ENCODE results near the gene ANKRD31. TPM values are rescaled to one million over a fixed set of nuclear protein-coding genes. Genes with fewer than 3 reads are reported as not detected.
A peak's percentile ranks its signal among the peaks of the same experiment; 100 is the strongest.

The ANKRD31 gene
- total and polyA plus RNA-seq, 7 experiments from 2014 or later: 0.22 to 1.6 (median 0.59) TPM

GRCh38 chr5:75057561-75057960, 179.1 kb downstream of the ANKRD31 start:
- Histone ChIP-seq H3K36me3 (ENCODE audit: control insufficient read depth in 2 of 3, insufficient read depth in 3 of 3, low read length in 3 of 3) (peaks cover 0 to 2% (median 0%) of the 10 kb centered on the region in 3 experiments), H3K27ac (ENCODE audit: low read depth, low read length) (peak overlapping the region; percentile 77), H3K9me3 (ENCODE audit: control insufficient read depth in 2 of 3, low read length in 3 of 3) (no peaks in the 10 kb centered on the region), H3K4me1 (ENCODE audit: control insufficient read depth in 2 of 2, insufficient read depth in 2 of 2, low read length in 2 of 2) (peaks cover 41 to 83% of the 10 kb centered on the region in 2 donors), H3K27me3 (ENCODE audit: control insufficient read depth in 2 of 2, insufficient read depth in 2 of 2, low read length in 2 of 2) (no peaks in the 10 kb centered on the region), H3K4me3 (ENCODE audit: low read length) (no peak overlapping the region)
- Mint-ChIP-seq H3K36me3 (peaks cover 0 to 5% (median 0%) of the 10 kb centered on the region in 5 donors), H3K4me1 (peaks cover 33 to 90% (median 88%) of the 10 kb centered on the region in 7 donors), H3K27ac (peak overlapping the region in 8 of 9 donors; percentile 97 to 99 (median 98)), H3K9me3 (peaks cover 0 to 6% (median 0%) of the 10 kb centered on the region in 11 donors), H3K4me3 (peak overlapping the region in 9 of 10 donors; percentile 37 to 79 (median 75)), H3K27me3 (peaks cover 0 to 12% (median 0%) of the 10 kb centered on the region in 5 donors)
- ChIA-PET CTCF (interaction anchor here (1.4 to 4.1 kb wide), 3 partner anchors 8 to 179 kb away, joined by 3 to 23 read pairs (median 7); partner anchors contain the start of gene ANKRD31), POLR2A (interaction anchor here (0.6 to 6.1 kb wide), 13 partner anchors 7 to 280 kb away, joined by 3 to 51 read pairs (median 4); partner anchors contain the start of genes ANKRD31, GCNT4 and HMGCR)
- intact Hi-C loops (cut with micrococcal nuclease): loop anchor here (10.0 kb wide), 2 partner anchors 373 to 1117 kb away; partner anchors contain the start of gene HEXB (in 1 of the 2)
- ATAC-seq (no peak), DNase-seq (peak in 7 of 9 donors; percentile 58 to 77 (median 69))

- Histone ChIP-seq H3K27me3 (ENCODE audit: control insufficient read depth in 2 of 2, insufficient read depth in 2 of 2, low read length in 2 of 2) (no peaks in the 10 kb centered on the region), H3K9me3 (ENCODE audit: control insufficient read depth in 2 of 3, low read length in 3 of 3) (no peaks in the 10 kb centered on the region), H3K27ac (ENCODE audit: low read depth, low read length) (no peak overlapping the region), H3K36me3 (ENCODE audit: control insufficient read depth in 2 of 3, insufficient read depth in 3 of 3, low read length in 3 of 3) (peaks cover 0 to 5% (median 0%) of the 10 kb centered on the region in 3 experiments), H3K4me3 (ENCODE audit: low read length) (no peak overlapping the region), H3K4me1 (ENCODE audit: control insufficient read depth in 2 of 2, insufficient read depth in 2 of 2, low read length in 2 of 2) (peaks cover 53 to 72% of the 10 kb centered on the region in 2 donors)
- POLR2A ChIA-PET: interaction anchor here (0.6 to 6.1 kb wide), 9 partner anchors 8 to 621 kb away, joined by 3 to 48 read pairs (median 4); partner anchors contain the start of genes ANKRD31 and HMGCR
- ATAC-seq (no peak), DNase-seq (no peak)
- H3K4me3 Mint-ChIP-seq: peak overlapping the region in 9 of 10 donors; percentile 45 to 95 (median 78)
- H3K27me3 Mint-ChIP-seq: peaks cover 0 to 17% (median 0%) of the 10 kb centered on the region in 5 donors
- H3K9me3 Mint-ChIP-seq: no peaks in the 10 kb centered on the region
- H3K4me1 Mint-ChIP-seq: peaks cover 49 to 86% (median 79%) of the 10 kb centered on the region in 7 donors
- peaks cover 0 to 2% (median 0%) of the 10 kb centered on the region in 5 donors for H3K36me3 Mint-ChIP-seq
- intact Hi-C loops (cut with micrococcal nuclease): loop anchor here (10.0 kb wide), 2 partner anchors 371 to 1119 kb away; partner anchors contain the start of gene HEXB (in 1 of the 2)
- CTCF ChIA-PET: interaction anchor here (1.4 kb wide), 1 partner anchor 180 kb away, joined by 3 read pairs; no protein-coding TSS in a partner anchor
- peak overlapping the region; percentile 7 to 99 (median 98) for H3K27ac Mint-ChIP-seq
These were observed 180.9 kb downstream of the ANKRD31 start for GRCh38 chr5:75055727-75056144.

GRCh38 chr5:75054134-75054930, 182.3 kb downstream of the ANKRD31 start:
- H3K27ac Mint-ChIP-seq: peak overlapping the region; percentile 84 to 99 (median 97)
- ATAC-seq: no peak
- peak overlapping the region; percentile 67 for H3K4me3 ChIP-seq (ENCODE audit: low read length)

GRCh38 chr5:75053304-75054133, 183.2 kb downstream of the ANKRD31 start:
- Mint-ChIP-seq H3K27me3 (peaks cover 0 to 17% (median 0%) of the 10 kb centered on the region in 5 donors), H3K4me1 (peaks cover 57 to 86% (median 79%) of the 10 kb centered on the region in 7 donors), H3K9me3 (no peaks in the 10 kb centered on the region), H3K36me3 (peaks cover 0 to 4% (median 2%) of the 10 kb centered on the region in 5 donors), H3K4me3 (peak overlapping the region; percentile 89 to 95 (median 93)), H3K27ac (peak overlapping the region; percentile 84 to 99 (median 97))
- Histone ChIP-seq H3K4me3 (ENCODE audit: low read length) (peak overlapping the region; percentile 67), H3K36me3 (ENCODE audit: control insufficient read depth in 2 of 3, insufficient read depth in 3 of 3, low read length in 3 of 3) (peaks cover 0 to 5% (median 0%) of the 10 kb centered on the region in 3 experiments), H3K9me3 (ENCODE audit: control insufficient read depth in 2 of 3, low read length in 3 of 3) (no peaks in the 10 kb centered on the region), H3K4me1 (ENCODE audit: control insufficient read depth in 2 of 2, insufficient read depth in 2 of 2, low read length in 2 of 2) (peaks cover 64 to 75% of the 10 kb centered on the region in 2 donors), H3K27me3 (ENCODE audit: control insufficient read depth in 2 of 2, insufficient read depth in 2 of 2, low read length in 2 of 2) (no peaks in the 10 kb centered on the region), H3K27ac (ENCODE audit: low read depth, low read length) (peak overlapping the region; percentile 87)
- POLR2A ChIA-PET: interaction anchor here (0.6 to 7.5 kb wide), 26 partner anchors 10 to 295 kb away, joined by 3 to 127 read pairs (median 5); partner anchors contain the start of genes ANKRD31, GFM2, HMGCR and NSA2
- intact Hi-C loops (cut with micrococcal nuclease): loop anchor here (1.0 to 10.0 kb wide), 15 partner anchors 13 to 1489 kb away; partner anchors contain the start of genes CERT1 (in 2 of the 2), HEXB (in 2 of the 2), POC5 (in 2 of the 2) and POLK (in 2 of the 2)
- CTCF ChIA-PET: interaction anchor here (0.7 to 2.6 kb wide), 6 partner anchors 36 to 183 kb away, joined by 3 to 15 read pairs (median 4); partner anchors contain the start of gene ANKRD31
- ATAC-seq: peak; percentile 57
- peak in 8 of 9 donors; percentile 49 to 81 (median 73) for DNase-seq

More at GRCh38 chr5:75054134-75054930, 182.3 kb downstream of the ANKRD31 start:
- CTCF ChIA-PET: interaction anchor here (0.6 to 2.6 kb wide), 7 partner anchors 35 to 183 kb away, joined by 3 to 15 read pairs (median 4); partner anchors contain the start of gene ANKRD31
- Histone ChIP-seq H3K27me3 (ENCODE audit: control insufficient read depth in 2 of 2, insufficient read depth in 2 of 2, low read length in 2 of 2) (no peaks in the 10 kb centered on the region), H3K36me3 (ENCODE audit: control insufficient read depth in 2 of 3, insufficient read depth in 3 of 3, low read length in 3 of 3) (peaks cover 0 to 5% (median 0%) of the 10 kb centered on the region in 3 experiments), H3K9me3 (ENCODE audit: control insufficient read depth in 2 of 3, low read length in 3 of 3) (no peaks in the 10 kb centered on the region), H3K27ac (ENCODE audit: low read depth, low read length) (peak overlapping the region; percentile 87), H3K4me1 (ENCODE audit: control insufficient read depth in 2 of 2, insufficient read depth in 2 of 2, low read length in 2 of 2) (peaks cover 64 to 75% of the 10 kb centered on the region in 2 donors)
- intact Hi-C loops (cut with micrococcal nuclease): loop anchor here (5.0 to 10.0 kb wide), 11 partner anchors 33 to 1488 kb away; partner anchors contain the start of genes HEXB (in 2 of the 2), CERT1 (in 1 of the 2), FAM169A (in 1 of the 2) and POC5 (in 1 of the 2)
- POLR2A ChIA-PET: interaction anchor here (0.7 to 7.5 kb wide), 23 partner anchors 9 to 283 kb away, joined by 3 to 127 read pairs (median 5); partner anchors contain the start of genes ANKRD31 and HMGCR
- DNase-seq: peak in 2 of 9 donors; percentile 17 to 24
- Mint-ChIP-seq H3K4me1 (peaks cover 54 to 86% (median 79%) of the 10 kb centered on the region in 7 donors), H3K36me3 (peaks cover 0 to 2% (median under 1%) of the 10 kb centered on the region in 5 donors), H3K4me3 (peak overlapping the region; percentile 89 to 95 (median 93)), H3K9me3 (no peaks in the 10 kb centered on the region), H3K27me3 (peaks cover 0 to 17% (median 0%) of the 10 kb centered on the region in 5 donors)

- no peaks in the 10 kb centered on the region for H3K27me3 ChIP-seq (ENCODE audit: control insufficient read depth in 2 of 2, insufficient read depth in 2 of 2, low read length in 2 of 2)
- intact Hi-C loops (cut with micrococcal nuclease): loop anchor here (1.0 to 10.0 kb wide), 15 partner anchors 14 to 1489 kb away; partner anchors contain the start of genes CERT1 (in 2 of the 2), HEXB (in 2 of the 2), POC5 (in 2 of the 2) and POLK (in 2 of the 2)
- Mint-ChIP-seq H3K4me3 (peak overlapping the region in 9 of 10 donors; percentile 73 to 95 (median 93)), H3K27ac (peak overlapping the region in 3 of 9 donors; percentile 97 to 99 (median 97)), H3K27me3 (peaks cover 0 to 17% (median 0%) of the 10 kb centered on the region in 5 donors), H3K4me1 (peaks cover 57 to 86% (median 79%) of the 10 kb centered on the region in 7 donors), H3K9me3 (no peaks in the 10 kb centered on the region), H3K36me3 (peaks cover 0 to 5% (median 2%) of the 10 kb centered on the region in 5 donors)
- peak in 3 of 9 donors; percentile 43 to 62 (median 52) for DNase-seq
- peak; percentile 24 for ATAC-seq
- H3K36me3 ChIP-seq (ENCODE audit: control insufficient read depth in 2 of 3, insufficient read depth in 3 of 3, low read length in 3 of 3): peaks cover 0 to 5% (median 0%) of the 10 kb centered on the region in 3 experiments
- H3K9me3 ChIP-seq (ENCODE audit: control insufficient read depth in 2 of 3, low read length in 3 of 3): no peaks in the 10 kb centered on the region
- ChIA-PET CTCF (interaction anchor here (1.0 to 2.6 kb wide), 2 partner anchors 160 to 184 kb away, joined by 4 to 15 read pairs; partner anchors contain the start of gene ANKRD31), POLR2A (interaction anchor here (0.6 to 7.7 kb wide), 18 partner anchors 7 to 459 kb away, joined by 3 to 127 read pairs (median 6); partner anchors contain the start of genes ANKRD31, FAM169A, GFM2 and HMGCR)
- H3K4me1 ChIP-seq (ENCODE audit: control insufficient read depth in 2 of 2, insufficient read depth in 2 of 2, low read length in 2 of 2): peaks cover 64 to 75% of the 10 kb centered on the region in 2 donors
- peak overlapping the region; percentile 87 for H3K27ac ChIP-seq (ENCODE audit: low read depth, low read length)
- peak overlapping the region; percentile 67 for H3K4me3 ChIP-seq (ENCODE audit: low read length)
These were observed 183.7 kb downstream of the ANKRD31 start for GRCh38 chr5:75053054-75053303.

Measured in naive thymus-derived CD4-positive, alpha-beta T cell (primary cell).